Dendritic cell treated with granulocyte-macrophage colony-stimulating factor and Interleukin-4, amounts not matched to agents 40 ng/mL and 50 ng/mL, for 4 days (primary cell): Measurements from ENCODE around the gene CIRBP.
A peak's percentile ranks its signal among the peaks of the same experiment; 100 is the strongest.

ENCODE experiments used
- H3K27ac Mint-ChIP-seq: one replicate; pipeline ENCODE4 v1.8.0; 2022; ENCODE audit warnings: mild to moderate bottlenecking, mixed read lengths
- H3K27me3 Mint-ChIP-seq: one replicate; pipeline ENCODE4 v1.8.0; 2022; ENCODE audit warnings: mild to moderate bottlenecking, mixed read lengths
- H3K36me3 Mint-ChIP-seq: one replicate; pipeline ENCODE4 v1.8.0; 2022; ENCODE audit warnings: low read depth, mixed read lengths
- H3K4me1 Mint-ChIP-seq: one replicate; pipeline ENCODE4 v1.8.0; 2022; ENCODE audit warnings: low read depth, mixed read lengths
- H3K4me3 Mint-ChIP-seq: one replicate; pipeline ENCODE4 v1.8.0; 2022; ENCODE audit warnings: mild to moderate bottlenecking, moderate library complexity, mixed read lengths
- H3K9me3 Mint-ChIP-seq: one replicate; pipeline ENCODE4 v1.8.0; 2022; ENCODE audit warnings: mixed read lengths
- intact Hi-C: fragments of 100-400 bp; cut with micrococcal nuclease; formaldehyde crosslinking; loops from one replicate; pipeline ENCODE4 v1.15.0; 2022

Gene CIRBP

GRCh38 chr19:1235625-1236538, 33.2 kb upstream of the CIRBP start:
- peaks cover 26% of the 10 kb centered on the region for H3K4me1 Mint-ChIP-seq
- intact Hi-C loops = no loop called here
- peaks cover 50% of the 10 kb centered on the region for H3K27me3 Mint-ChIP-seq
- H3K27ac Mint-ChIP-seq = no peak overlapping the region
- H3K36me3 Mint-ChIP-seq = no peaks in the 10 kb centered on the region
- peak overlapping the region; percentile 40 for H3K4me3 Mint-ChIP-seq
- no peaks in the 10 kb centered on the region for H3K9me3 Mint-ChIP-seq

GRCh38 chr19:1236576-1236975, 32.6 kb upstream of the CIRBP start:
- H3K36me3 Mint-ChIP-seq = no peaks in the 10 kb centered on the region
- H3K9me3 Mint-ChIP-seq = no peaks in the 10 kb centered on the region
- H3K27me3 Mint-ChIP-seq = peaks cover 51% of the 10 kb centered on the region
- no peak overlapping the region for H3K27ac Mint-ChIP-seq
- intact Hi-C loops = no loop called here
- H3K4me1 Mint-ChIP-seq = peaks cover 31% of the 10 kb centered on the region
- peak overlapping the region; percentile 40 for H3K4me3 Mint-ChIP-seq

GRCh38 chr19:1237027-1237659, 32.0 kb upstream of the CIRBP start:
- intact Hi-C loops = no loop called here
- Mint-ChIP-seq H3K9me3 (no peaks in the 10 kb centered on the region), H3K27me3 (peaks cover 49% of the 10 kb centered on the region)

GRCh38 chr19:1237754-1238368, 31.3 kb upstream of the CIRBP start, which contains the start of gene CBARP:
TSS of gene CBARP (minus strand) at chr19:1238005. CDS start at chr19:1236100, 1,905 bp downstream.
- Mint-ChIP-seq H3K4me1 (peaks cover 32% of the 10 kb centered on the region), H3K9me3 (no peaks in the 10 kb centered on the region), H3K27ac (peak within 1 kb of the TSS; percentile 59), H3K27me3 (peaks cover 49% of the 10 kb centered on the region), H3K36me3 (peaks cover 8% of the 10 kb centered on the region), H3K4me3 (peak within 1 kb of the TSS; percentile 68)
- intact Hi-C loops = no loop called here

More at GRCh38 chr19:1237027-1237659, 32.0 kb upstream of the CIRBP start:
- peaks cover 28% of the 10 kb centered on the region for H3K4me1 Mint-ChIP-seq
- peaks cover 2% of the 10 kb centered on the region for H3K36me3 Mint-ChIP-seq
- no peak overlapping the region for H3K27ac Mint-ChIP-seq
- peak overlapping the region; percentile 62 for H3K4me3 Mint-ChIP-seq

- peaks cover 40% of the 10 kb centered on the region for H3K4me1 Mint-ChIP-seq
- peaks cover 44% of the 10 kb centered on the region for H3K27me3 Mint-ChIP-seq
- no peaks in the 10 kb centered on the region for H3K9me3 Mint-ChIP-seq
- H3K4me3 Mint-ChIP-seq = peak overlapping the region; percentile 68
- peaks cover 14% of the 10 kb centered on the region for H3K36me3 Mint-ChIP-seq
- peak overlapping the region; percentile 59 for H3K27ac Mint-ChIP-seq
- intact Hi-C loops = no loop called here
These were observed 30.5 kb upstream of the CIRBP start for GRCh38 chr19:1238369-1239303.

GRCh38 chr19:1239420-1239795, 29.7 kb upstream of the CIRBP start:
- Mint-ChIP-seq H3K27me3 (peaks cover 37% of the 10 kb centered on the region), H3K4me3 (no peak overlapping the region), H3K36me3 (peaks cover 21% of the 10 kb centered on the region), H3K27ac (peak overlapping the region; percentile 55), H3K4me1 (peaks cover 45% of the 10 kb centered on the region), H3K9me3 (no peaks in the 10 kb centered on the region)
- intact Hi-C loops = no loop called here

- peaks cover 51% of the 10 kb centered on the region for H3K4me1 Mint-ChIP-seq
- H3K9me3 Mint-ChIP-seq = no peaks in the 10 kb centered on the region
- H3K36me3 Mint-ChIP-seq = peaks cover 27% of the 10 kb centered on the region
- intact Hi-C loops = no loop called here
- peaks cover 34% of the 10 kb centered on the region for H3K27me3 Mint-ChIP-seq
- peak overlapping the region; percentile 55 for H3K27ac Mint-ChIP-seq
- peak overlapping the region; percentile 66 for H3K4me3 Mint-ChIP-seq
These were observed 29.1 kb upstream of the CIRBP start for GRCh38 chr19:1239796-1240737.

GRCh38 chr19:1240925-1241324, 28.2 kb upstream of the CIRBP start:
- Mint-ChIP-seq H3K4me3 (peak overlapping the region; percentile 44), H3K27ac (peak overlapping the region; percentile 78), H3K9me3 (no peaks in the 10 kb centered on the region), H3K36me3 (peaks cover 29% of the 10 kb centered on the region), H3K4me1 (peaks cover 59% of the 10 kb centered on the region), H3K27me3 (peaks cover 25% of the 10 kb centered on the region)
- intact Hi-C loops = no loop called here

- Mint-ChIP-seq H3K4me3 (peak within 1 kb of the TSS; percentile 86), H3K27me3 (peaks cover 19% of the 10 kb centered on the region), H3K9me3 (no peaks in the 10 kb centered on the region), H3K27ac (peak within 1 kb of the TSS; percentile 78), H3K36me3 (peaks cover 35% of the 10 kb centered on the region), H3K4me1 (peaks cover 65% of the 10 kb centered on the region)
- intact Hi-C loops = no loop called here
These were observed 27.6 kb upstream of the CIRBP start, which contains the start of gene ATP5F1D for GRCh38 chr19:1241417-1242095. TSS of gene ATP5F1D (plus strand) at chr19:1241751. CDS start at chr19:1241851, 100 bp downstream.

- Mint-ChIP-seq H3K27ac (peak overlapping the region; percentile 95), H3K36me3 (peaks cover 37% of the 10 kb centered on the region)
- intact Hi-C loops = loop anchor here (1.0 kb wide), 1 partner anchor 23 kb away; no protein-coding TSS in a partner anchor
These were observed 25.1 kb upstream of the CIRBP start for GRCh38 chr19:1243768-1244692.

More at GRCh38 chr19:1243768-1244692, 25.1 kb upstream of the CIRBP start:
- no peaks in the 10 kb centered on the region for H3K9me3 Mint-ChIP-seq
- H3K4me3 Mint-ChIP-seq = peak overlapping the region; percentile 84
- H3K4me1 Mint-ChIP-seq = peaks cover 61% of the 10 kb centered on the region
- peaks cover 5% of the 10 kb centered on the region for H3K27me3 Mint-ChIP-seq
